SHP77 treated with DMSO at 0.1 percent for 48 hours (cell line): ENCODE data around the gene CALM1.

Experiments
- DNase-seq: peaks from one replicate; lab custom pipeline; 2025; lab: John Stamatoyannopoulos, UW

The CALM1 gene

DNA sequence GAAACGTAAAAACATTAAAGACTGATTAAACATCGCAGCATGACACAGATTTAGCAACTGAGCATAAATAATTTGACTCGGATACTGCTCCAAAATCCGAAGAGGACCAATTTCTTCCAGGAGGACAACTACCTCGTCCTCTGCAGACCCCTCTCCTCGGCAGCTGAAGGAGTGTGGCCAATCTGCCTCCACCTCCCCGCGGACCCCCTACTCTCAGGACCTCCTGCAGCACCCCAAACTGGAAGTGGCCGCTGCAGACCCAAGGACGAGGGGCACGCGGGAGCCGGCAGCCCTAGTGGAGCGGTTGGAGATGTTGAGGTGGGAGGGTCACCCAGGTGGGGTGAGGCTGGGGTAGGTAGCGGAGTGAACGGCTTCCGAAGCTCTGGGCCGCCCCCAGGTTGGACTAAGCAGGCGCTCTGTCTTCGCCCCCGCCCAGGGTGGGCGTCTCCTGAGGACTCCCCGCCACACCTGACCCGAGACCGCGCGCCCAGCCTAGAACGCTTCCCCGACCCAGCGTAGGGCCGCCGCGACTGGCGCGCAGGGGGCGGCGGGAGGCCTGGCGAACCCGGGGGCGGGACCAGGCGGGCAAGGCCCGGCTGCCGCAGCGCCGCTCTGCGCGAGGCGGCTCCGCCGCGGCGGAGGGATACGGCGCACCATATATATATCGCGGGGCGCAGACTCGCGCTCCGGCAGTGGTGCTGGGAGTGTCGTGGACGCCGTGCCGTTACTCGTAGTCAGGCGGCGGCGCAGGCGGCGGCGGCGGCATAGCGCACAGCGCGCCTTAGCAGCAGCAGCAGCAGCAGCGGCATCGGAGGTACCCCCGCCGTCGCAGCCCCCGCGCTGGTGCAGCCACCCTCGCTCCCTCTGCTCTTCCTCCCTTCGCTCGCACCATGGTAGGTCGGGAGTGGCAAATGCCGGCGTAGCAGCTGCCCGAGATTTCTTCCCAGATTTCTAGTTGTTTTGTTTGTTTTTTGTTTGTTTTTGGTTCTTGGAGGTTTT is at the start of gene CALM1:
Gene CALM1, plus strand, starts transcription at position 689 of the 999 bp plus-strand sequence. Its CDS starts 202 bp downstream, at position 891.
- peak; percentile 46 for DNase-seq

DNA sequence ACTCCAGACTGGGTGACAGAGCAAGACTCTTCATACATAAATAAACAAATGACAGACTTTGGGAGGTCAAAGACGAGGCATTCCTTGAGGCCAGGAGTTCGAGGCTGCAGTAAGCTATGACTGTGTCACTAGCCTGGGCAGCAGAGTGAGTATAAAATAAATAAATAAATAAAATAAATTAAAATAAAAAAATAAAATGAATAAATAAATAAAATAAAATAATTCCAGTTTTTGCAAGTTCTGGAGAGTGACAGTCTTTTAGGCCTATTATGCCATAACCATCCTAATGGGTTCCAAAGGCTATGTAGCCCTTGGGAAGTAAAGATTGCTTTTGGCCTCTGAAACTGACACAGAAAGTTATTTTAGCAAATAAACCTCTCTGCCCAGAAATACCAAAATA is 48.6 kb upstream of the CALM1 start:
- DNase-seq: no peak

DNA sequence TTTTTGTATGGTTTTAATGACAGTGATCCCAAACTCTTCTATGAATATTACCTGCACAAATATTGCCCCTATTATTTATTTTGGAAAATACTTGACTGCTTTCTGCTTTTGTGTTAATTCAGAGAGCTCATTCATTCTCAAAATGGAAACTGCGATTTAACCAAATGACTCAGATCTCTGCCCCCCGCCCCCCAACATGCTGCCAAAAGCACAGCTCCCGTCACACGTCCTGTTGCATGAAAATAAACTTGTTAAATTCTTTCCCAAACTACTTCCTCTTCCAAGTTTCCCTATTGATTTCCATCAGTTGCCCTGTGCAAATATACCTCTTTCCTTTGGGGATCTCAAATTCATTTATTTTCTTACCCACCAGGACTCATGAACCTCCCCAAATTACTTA is 47.1 kb upstream of the CALM1 start:
- no peak for DNase-seq

DNA sequence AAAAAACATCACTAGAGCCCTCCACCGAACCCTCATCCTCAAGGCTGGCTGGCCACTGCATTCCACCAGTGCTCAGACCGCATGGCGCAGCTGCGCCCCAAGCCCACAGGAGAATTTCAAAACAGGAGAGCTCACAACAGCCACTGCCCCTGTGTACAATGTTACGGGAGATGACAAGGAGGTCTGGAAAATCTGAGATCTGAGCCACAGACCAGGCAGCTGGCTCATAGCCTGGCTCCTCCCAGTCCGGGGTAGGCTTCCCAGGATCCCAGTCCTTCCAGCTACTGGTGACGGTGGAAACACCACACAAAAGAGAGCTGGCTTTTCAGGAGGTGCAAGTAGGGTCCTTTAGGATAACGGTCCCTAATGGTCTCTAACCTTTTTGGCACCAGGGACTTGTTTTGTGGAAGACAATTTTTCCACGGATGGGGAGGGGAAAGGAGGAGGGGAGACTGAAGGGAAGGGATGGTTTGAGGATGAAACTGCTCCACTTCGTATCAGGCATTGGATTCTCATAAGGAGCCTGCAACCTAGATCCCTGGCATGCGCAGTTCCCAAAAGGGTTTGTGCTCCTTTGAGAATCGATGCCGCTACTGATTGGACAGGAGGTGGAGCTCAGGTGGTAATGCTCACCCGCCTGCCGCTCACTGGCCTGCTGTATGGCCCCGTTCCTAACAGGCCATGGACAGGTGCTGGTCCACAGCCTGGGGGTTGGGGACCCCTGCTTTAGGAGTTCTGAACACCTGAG is 42.1 kb upstream of the CALM1 start:
- no peak for DNase-seq

DNA sequence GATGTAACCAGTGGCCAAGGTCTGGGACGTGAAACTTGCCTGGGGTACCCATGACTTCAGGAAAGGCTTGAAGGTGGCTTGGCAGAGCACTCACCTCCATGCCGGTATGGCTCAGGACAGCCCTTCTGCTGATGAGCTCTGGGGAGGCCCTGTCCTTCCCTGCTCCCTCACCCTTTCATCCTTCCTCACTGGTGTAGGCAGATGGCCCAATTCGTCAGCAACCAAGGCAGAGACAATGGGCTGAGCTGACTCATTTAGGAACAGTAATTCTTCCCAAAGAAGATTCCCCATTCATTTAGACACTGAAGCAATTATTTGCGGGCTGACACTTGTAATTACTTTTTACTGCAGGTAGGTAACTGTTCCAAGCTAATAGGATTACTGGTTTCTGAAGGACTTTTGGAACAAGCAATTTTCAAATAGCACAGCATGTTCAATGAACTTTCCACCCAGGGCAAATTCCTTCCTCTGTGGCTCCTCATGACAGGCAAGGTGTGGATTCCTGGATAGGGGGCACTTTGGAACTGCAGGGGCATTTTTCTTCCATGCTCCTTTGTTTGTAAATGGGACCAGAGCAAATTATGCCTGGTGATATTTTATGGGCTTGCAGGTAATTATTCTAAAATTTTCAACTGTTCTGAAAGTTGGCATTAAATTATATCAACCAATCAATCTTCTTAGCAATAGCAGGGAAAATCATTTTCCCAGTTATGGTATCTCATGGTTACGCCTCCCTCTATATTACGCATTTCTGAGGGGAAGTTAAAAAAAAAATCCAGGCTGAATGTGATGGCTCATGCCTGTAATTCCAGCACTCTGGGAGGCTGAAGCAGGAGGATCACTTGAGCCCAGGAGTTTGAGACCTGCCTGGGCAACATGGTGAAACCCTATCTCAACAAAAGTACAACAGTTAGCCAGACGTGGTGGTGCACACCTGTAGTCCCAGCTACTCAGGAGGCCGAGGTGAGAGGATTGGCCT is 41.0 kb upstream of the CALM1 start:
- DNase-seq: no peak

DNA sequence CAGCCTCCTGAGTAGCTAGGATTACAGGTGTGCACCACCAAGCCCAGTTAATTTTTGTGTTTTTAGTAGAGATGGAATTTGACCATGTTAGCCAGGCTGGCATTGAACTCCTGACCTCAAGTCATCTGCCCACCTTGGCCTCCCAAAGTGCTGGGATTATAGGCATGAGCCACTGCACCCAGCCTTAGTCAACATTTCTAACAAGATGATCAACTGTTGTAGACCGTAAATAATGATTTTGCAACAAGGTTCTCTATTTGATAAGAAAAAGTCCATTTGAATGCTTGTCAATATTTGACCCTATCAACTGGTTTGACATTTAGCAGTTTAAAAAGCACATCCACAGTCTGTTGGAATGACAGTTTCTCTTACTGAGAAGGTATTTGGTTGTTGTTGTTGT is 39.9 kb upstream of the CALM1 start:
- no peak for DNase-seq

DNA sequence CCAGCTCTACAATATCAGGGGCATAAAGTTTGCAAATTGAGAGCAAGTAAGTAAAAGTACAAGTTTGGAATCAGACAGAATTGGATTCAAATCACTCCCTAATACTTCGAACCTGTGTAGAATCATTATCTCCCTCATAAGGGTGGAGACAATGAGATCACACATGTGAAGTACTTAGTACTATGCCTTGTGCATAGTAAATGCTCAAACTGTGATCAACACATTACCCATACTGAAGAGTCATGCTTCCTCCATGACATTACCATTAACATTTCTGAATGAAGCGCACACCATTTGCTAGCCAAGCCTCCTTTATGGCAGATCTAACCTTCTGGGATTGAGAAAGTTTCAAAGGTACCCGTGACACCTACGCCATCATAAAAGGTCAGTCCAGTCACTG is 38.5 kb upstream of the CALM1 start:
- no peak for DNase-seq

DNA sequence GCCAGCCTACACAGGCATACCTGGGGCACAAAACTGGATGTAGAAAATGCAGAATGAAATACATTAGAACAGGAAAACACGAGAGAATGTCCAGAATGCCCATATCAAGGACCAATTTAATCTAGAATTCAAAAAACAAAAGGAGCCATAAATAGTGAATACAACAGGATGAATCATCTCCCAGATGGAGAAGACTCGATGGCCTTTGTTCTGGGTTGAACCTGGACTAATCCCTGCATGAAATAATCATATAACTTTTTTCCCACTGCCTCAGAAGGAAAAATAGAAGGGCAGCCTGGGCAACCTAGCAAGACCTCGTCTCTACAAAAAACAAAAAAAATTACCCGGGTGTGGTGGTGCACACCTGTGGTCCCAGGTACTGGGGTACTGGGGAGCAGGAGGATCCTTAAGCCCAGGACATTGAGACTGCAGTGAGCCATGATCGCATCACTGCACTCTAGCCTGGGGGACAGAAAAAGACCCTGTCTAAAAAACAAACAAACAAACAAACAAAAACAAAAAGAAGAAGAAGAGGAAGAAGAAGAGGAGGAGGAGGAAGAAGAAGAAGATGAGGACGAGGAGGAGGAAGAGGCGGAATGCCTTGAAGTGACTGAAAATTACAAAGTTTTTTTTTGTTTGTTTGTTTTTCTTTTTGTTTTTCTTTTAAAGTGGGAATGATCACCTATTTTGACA is 34.8 kb upstream of the CALM1 start:
- DNase-seq: no peak

DNA sequence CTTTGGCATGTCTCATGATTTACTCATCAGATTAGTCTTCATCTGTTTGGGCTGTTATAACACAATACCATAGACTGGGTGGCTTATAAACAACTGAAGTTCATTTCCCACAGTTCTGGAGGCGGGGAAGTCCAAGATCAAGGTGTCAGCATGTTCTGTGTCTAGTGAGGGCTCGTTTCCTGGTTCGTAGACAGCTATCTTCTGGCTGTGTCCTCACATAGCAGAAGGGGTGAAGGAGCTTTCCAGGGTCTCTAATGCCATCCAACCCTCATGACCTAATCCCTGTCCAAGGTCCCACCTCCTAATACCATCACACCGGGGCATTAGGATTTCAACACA is 34.3 kb upstream of the CALM1 start:
- DNase-seq: no peak

DNA sequence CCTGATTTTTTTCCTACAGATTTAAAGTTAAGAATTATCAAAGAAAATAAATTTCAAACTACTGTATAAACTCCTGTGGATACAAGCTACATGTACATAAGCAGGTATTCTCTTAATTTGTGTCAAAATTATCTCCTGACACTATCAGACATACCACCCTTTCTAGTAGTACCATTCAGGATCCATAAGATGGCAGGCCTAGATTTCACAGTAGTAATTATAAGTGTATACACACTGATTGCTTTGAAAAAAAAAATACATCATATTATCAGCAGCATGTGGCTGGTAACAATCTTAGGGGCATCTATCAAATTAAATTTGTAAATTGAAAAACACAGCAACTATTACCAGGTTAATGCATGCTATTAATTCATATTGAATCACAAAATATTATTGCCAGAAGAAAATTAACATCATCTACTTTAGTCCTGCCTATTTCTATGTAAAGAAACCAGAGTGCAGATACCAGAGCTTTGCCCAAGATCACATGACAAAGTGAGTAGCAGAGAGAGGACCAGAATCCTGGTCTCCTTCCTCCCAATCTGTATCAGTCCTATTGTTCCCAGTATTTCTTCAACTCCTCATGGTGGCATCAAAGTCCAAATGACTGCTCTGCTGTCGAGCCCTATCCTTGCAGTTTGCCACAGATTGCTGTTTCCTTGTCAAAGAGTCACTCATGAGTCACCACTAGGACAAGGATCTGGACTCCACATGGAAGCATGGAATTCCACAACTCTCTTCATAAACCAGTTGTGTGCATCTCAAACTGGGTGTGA is 27.7 kb upstream of the CALM1 start:
- DNase-seq: no peak

DNA sequence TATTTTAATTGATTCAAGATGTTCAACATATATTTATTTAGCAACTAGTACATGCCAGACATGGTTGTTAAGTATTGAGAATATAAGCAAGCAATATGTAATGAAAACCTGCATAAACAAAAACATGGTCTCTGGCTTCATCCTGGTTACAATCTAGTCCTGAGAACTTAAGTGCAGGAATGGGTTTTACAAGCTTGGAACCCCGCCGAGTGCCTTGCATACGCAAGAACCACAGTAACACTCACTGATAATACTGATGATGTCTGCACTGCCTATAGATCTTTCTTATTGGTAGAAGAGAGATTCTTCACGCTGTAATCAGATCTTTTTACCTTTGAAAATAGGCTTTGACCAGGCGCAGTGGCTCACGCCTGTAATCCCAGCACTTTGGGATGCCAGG is 22.9 kb upstream of the CALM1 start:
- no peak for DNase-seq

DNA sequence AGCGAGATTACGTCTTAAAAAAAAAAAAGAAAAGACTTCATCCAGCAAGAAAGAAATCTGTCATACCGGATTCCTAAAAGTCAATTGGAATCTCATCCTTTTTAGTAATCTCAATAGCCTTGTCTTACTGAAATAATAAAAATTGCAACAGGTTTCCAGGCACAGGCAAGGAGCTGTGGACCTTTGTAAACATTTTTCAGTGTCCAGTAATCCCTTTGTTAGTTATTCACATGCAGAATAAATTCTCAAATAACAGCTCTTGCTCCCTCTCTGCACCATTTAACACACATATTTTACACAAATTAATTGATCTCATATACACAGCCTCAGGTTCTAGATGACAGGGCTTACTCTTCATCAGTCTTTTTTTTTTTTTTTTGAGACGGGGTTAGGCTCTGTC is 22.0 kb upstream of the CALM1 start:
- no peak for DNase-seq

DNA sequence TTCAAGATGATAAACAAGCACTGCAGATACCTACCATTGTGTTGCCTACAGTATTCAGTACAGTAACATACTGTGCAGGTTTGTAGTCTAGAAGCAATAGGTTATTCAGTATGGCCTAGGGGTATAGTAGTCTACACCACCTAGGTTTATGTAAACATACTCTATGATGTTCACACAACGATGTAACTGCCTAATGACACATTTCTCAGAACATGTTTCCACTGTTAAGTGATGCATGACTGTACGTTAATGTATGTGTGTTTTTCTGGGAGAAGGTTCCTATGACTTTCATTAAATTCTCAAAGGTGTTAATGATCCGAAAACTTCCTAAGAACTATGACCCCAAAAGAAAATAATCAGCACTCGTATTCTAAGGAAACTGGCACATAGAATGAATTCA is 20.9 kb upstream of the CALM1 start:
- no peak for DNase-seq

DNA sequence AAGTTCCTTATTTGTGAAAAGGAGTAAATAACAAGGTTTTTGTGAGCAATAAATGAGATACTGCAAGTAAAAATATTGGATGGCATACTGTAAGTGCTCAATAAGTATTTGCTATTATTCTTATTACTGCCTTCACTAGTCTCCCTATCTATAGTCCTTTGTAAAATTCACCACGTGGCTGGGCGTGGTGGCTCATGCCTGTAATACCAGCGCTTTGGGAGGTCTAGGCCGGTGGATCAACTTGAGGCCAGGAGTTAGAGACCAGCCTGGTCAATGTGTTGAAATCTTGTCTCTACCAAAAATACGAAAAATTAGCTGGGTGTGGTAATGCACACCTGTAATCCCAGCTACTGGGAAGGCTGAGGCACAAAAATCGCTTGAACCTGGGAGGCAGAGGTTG is 18.6 kb upstream of the CALM1 start:
- no peak for DNase-seq

DNA sequence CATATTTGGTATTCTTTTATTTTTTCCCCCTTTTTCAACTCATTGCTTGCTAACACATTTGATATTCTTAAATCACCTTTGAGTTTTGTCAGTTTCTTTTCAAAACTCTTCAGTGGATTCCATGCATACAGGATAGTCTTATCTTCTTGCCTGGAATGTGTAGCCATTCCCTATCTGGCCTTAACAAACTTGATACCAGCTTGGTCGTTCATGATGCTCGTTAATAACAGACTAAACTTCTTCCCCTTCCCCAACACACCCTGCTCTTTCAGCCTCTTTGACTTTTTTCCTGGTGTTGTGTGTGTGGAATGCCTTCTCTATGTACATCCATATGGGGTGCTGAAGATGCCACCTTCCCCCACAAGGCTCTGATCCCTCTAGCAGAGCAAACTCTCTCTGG is 17.7 kb upstream of the CALM1 start:
- no peak for DNase-seq

DNA sequence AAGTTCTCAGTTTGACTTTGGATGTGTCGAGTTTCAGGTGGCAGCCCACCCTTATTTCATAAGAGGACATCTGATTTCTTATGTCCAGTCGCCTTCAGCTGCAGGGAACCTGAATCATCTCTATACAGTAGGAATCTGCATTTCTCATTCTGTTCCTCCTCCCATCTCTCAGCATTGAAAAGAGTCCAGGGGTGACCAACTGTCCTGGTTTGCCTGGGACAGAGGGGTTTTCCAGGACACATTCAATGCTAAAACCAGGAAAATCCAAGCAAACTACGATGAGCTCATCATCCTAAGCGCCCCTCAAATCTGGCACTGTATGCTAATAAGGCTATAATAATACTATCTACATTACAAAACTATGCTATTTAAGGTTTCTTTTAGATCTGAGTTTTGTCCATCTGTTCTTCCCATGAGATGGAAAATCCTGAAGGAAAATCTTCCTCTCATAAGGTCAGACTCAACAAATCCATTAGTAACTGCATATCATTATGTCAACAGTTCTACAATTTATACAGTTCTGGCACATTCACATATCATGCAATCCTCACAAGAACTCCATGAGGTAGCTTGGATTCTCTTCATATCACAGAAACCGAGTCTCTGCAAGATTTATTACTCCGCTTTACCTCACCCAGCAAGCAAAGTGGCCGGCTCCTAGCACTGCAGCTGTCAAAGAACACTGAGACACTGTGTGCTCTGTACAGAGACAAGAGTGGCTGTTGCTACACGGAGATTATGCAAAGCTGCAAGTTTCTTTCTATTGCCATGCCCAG is 15.6 kb upstream of the CALM1 start:
- no peak for DNase-seq

DNA sequence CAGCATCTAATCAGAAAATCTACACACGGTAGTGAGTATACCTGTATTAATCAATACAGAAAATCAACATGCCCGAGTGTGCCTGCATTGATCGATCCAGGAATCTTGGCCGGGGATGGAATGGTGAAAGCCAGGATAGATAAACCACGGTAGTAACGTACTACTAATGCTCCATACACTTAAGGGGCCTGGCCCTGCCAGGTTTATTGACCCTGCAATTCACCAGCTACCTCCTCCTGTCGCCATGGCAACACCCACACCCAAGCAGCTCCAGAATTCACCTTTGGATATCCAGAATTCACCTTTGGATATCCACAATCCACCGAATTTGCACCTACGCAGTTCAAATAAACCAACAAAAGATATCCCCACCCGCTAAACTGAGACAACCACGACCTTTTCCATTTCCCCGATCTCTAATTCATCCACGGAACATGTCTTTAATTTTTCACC is 14.8 kb upstream of the CALM1 start:
- peak; percentile 47 for DNase-seq

DNA sequence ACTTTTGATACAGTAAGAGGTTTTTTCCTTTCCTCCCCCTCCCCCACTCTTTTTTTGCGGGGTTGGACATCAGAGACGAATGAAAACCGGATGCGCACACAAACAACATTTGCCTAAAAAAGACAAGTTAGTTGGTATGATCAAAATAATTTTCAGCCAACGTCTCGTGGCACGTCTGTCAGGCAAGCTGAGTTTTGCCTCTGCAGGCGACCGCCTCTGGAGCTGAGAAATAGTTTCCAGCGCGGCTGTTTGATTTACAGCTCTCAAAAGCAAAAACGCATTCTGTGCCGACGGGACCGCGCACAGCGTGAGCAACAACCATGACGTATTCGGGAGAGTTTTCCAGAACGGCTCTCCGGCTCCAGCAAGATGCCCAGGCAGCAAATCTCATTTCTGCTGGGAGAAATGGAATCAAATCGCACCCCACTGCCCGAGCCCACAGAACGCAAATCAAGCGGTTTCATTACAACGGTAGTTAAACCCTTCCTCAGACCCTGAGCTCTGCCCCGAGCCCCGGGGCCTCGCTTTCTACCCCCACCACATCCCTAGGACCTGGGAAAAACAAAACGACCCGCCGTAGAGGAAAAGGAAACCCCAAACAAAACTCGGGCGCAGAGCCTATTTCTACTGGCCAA is 14.2 kb upstream of the CALM1 start:
- DNase-seq: no peak

DNA sequence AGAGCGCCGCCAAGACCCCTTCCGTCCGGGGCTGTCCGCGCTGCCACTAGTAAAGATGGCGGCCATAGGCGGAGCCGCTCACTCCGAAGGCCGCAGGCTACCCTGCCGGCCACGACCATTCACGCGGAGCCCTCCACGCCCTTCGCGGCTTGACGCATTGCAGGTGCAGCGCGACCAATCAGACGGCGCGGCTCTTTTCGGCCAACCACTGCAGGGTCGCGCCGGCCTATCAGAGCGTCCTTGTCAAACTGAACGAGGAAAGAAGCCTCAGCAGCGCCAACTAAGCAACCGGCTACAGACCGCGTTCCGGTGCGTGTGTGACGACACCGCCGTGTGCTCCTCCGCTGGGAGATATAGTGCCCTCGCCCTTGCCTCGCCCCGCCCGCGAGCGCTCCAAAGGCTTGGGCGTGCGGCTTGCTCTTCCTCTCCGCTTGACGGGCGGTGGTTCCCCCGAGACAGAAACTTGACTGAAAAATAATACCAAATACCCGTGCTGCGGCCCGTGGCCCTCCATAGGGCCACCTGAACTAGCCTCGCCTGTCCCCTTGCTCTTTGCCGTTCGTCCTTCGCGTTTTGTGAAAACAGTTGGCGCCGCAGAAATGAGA is 13.6 kb upstream of the CALM1 start:
- peak; percentile 96 for DNase-seq
